Gastroesophageal sphincter (tissue), 4 donors: ENCODE results near the gene TTC33. TPM values are rescaled to one million over a fixed set of nuclear protein-coding genes. Genes with fewer than 3 reads are reported as not detected.
A peak's percentile ranks its signal among the peaks of the same experiment; 100 is the strongest.
"Not testable (repeated sequence)": the region's sequence is repeated elsewhere in the genome, so short reads cannot be mapped to it uniquely, and the experiment has no call there.

Source experiments
- ATAC-seq: fragments of 150-250 bp; one replicate; pipeline ENCODE4 v1.9.1; 2016; ENCODE audit warnings: mild to moderate bottlenecking, moderate library complexity
- H3K27ac ChIP-seq, 4 donors: fragments of 200-600 bp; sonication (generic) in 3 of 4; 1 replicate in 3 of 4; 2 replicates in 1 of 4; pipeline ENCODE4 v1.5.1; 2016 to 2019
- H3K27me3 ChIP-seq: fragments of 200-600 bp; sonication (generic); one replicate; pipeline ENCODE4 v1.5.1; 2019
- H3K36me3 ChIP-seq, 2 donors: fragments of 200-600 bp; sonication (generic); one replicate each; pipeline ENCODE4 v1.5.1; 2019; ENCODE audit warnings: control low read depth in 1 of 2
- H3K4me1 ChIP-seq, 3 donors: fragments of 200-600 bp; sonication (generic); 1 replicate in 2 of 3; 2 replicates in 1 of 3; pipeline ENCODE4 v1.5.1; 2016 to 2019; ENCODE audit warnings: control low read depth in 2 of 3
- H3K4me3 ChIP-seq, 2 donors: fragments of 200-600 bp; sonication (generic); one replicate each; pipeline ENCODE4 v1.5.1; 2019; ENCODE audit warnings: mild to moderate bottlenecking in 1 of 2, moderate library complexity in 1 of 2
- H3K9me3 ChIP-seq, 3 donors: fragments of 200-600 bp; sonication (generic); one replicate each; pipeline ENCODE4 v1.5.1; 2017 to 2019; ENCODE audit warnings: control low read depth in 2 of 3
- EP300 ChIP-seq: sonication (generic); formaldehyde crosslinking; IDR thresholded peaks from one replicate; pipeline ENCODE4 v1.6.1; 2017; ENCODE audit warnings: antibody characterized with exemption, mild to moderate bottlenecking
- POLR2A ChIP-seq, 2 donors: fragments of 450-650 bp; IDR thresholded peaks; one replicate each; pipeline ENCODE4 v1.6.1; 2017; ENCODE audit warnings: antibody characterized with exemption in 2 of 2, mild to moderate bottlenecking in 2 of 2, moderate library complexity in 1 of 2
- POLR2AphosphoS5 ChIP-seq: sonication (generic); formaldehyde crosslinking; IDR thresholded peaks from one replicate; pipeline ENCODE4 v1.6.1; 2017; ENCODE audit warnings: antibody characterized with exemption
- WGBS, 2 donors: methylation state at CpG; one replicate each; pipeline ENCODE4 v1.1.5; 2018; ENCODE audit warnings: low coverage in 1 of 2; 5-methylcytosine and 5-hydroxymethylcytosine counted together
- total RNA-seq, 4 donors: library from RNA; depleted of rRNA; stranded (reverse); fragments of >200 nt; gene quantifications; one replicate each; pipeline ENCODE4 v1.1.0, GENCODE V29; 2016
- TF ChIP-seq, protein P1 (sequence below), 4 experiments: fragments of 200-600 bp in 2 of 4; fragments of 450-650 bp in 2 of 4; sonication (generic) in 1 of 4; IDR thresholded peaks; one replicate each; pipeline ENCODE4 v1.5.1; 2017 to 2019; ENCODE audit warnings: antibody characterized with exemption in 4 of 4, mild to moderate bottlenecking in 2 of 4, moderate library complexity in 2 of 4

Gene TTC33
- total RNA-seq, 4 donors from 2014 or later = 23.2 to 27.7 (median 25.8) TPM

DNA sequence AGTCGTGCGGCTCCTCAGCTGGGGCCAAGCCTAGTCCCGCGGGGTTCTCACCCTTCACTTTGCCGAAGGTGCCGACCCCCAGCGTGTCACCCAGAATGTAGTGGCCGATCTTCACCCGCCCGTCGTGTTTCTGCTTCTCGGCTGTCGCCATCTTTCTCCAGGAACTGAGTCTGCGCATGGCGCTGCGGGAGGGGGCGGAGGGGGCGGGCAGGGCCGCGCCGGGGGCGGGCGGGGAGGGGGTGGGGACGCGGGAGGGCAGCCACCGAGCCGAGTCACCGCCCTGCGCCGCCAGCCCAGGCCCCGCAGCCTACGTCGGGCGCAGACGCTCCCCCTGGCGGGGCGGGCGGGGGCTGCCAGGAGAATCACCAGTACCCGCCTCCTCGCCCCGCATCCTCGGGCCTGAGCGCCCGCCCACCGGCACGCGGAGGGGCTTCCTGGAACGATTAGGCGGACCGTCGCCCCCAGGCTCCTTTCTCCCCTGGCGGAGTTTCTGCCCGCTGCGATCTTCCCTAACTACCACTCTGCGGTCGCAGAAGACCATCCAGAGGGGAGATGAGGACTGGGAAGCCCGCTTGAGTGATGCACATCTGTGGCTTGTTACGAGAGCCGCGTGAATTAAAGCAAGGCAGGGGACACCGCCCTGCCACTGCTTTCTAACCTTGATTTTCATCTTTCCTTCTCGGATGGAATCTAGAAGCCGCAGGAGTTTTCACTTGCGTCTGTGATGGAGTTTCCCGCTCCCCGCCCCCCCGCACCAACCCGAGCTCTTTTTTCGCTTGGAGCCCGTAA lies 42.4 kb upstream of the TTC33 start, which contains the start of gene PRKAA1:
TSS of gene PRKAA1 (minus strand) at position 363 of the 789 bp plus-strand sequence. CDS start at position 178, 185 bp downstream.
- ATAC-seq = peak; percentile 97
- WGBS, 2 donors = 0% methylated on average over 9 to 11 of the region's 70 CpGs
- TF ChIP-seq, protein P1, sequence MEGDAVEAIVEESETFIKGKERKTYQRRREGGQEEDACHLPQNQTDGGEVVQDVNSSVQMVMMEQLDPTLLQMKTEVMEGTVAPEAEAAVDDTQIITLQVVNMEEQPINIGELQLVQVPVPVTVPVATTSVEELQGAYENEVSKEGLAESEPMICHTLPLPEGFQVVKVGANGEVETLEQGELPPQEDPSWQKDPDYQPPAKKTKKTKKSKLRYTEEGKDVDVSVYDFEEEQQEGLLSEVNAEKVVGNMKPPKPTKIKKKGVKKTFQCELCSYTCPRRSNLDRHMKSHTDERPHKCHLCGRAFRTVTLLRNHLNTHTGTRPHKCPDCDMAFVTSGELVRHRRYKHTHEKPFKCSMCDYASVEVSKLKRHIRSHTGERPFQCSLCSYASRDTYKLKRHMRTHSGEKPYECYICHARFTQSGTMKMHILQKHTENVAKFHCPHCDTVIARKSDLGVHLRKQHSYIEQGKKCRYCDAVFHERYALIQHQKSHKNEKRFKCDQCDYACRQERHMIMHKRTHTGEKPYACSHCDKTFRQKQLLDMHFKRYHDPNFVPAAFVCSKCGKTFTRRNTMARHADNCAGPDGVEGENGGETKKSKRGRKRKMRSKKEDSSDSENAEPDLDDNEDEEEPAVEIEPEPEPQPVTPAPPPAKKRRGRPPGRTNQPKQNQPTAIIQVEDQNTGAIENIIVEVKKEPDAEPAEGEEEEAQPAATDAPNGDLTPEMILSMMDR (IDR thresholded peaks at IDR 0.05) = peak; percentile 49 to 82 (median 60)
- TF ChIP-seq EP300 (no peak), POLR2AphosphoS5 (peak; percentile 62), POLR2A (IDR thresholded peaks at IDR 0.05) (peak; percentile 52 to 55)

DNA sequence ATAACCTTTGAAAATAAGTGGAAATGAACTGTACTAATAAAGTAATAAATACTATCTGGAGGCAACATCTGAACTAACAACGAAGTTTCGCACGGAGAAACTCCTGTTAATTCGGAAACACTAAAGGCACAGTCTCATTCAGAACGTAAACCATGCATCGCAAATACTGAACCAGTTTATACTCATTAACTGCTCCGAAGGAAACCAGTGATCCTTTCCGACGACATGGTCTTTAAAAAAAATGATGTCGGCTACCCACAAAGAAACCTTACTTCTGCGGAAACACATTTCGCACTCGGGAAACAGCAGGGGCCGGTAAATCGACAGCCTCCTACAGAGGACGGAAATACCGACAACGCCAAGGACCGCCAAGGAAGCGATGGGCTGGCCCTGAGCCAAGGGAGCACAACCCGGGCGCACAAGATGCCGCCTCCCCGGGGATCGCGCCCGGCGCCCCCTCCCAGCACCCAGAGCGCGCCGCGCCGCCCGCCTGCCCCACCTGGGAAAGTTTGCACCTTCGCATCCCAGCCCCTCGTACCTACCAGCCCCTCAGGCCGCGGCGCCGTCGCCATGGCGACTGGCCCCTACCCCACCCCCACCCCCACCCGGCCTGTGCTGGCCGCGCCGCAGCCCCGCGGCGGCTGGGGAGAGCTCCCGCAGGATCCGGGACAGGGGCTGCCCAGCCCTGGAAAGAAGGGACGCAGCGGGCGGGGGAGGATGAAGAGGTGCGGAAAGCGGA lies 41.7 kb upstream of the TTC33 start:
- Histone ChIP-seq H3K4me1 (peaks cover 0 to 61% (median 6%) of the 10 kb centered on the region in 3 donors), H3K4me3 (peak overlapping the region; percentile 65 to 99), H3K27ac (peak overlapping the region; percentile 57 to 99 (median 95)), H3K9me3 (no peaks in the 10 kb centered on the region), H3K36me3 (no peaks in the 10 kb centered on the region), H3K27me3 (no peaks in the 10 kb centered on the region)
- ATAC-seq = peak; percentile 65
- TF ChIP-seq POLR2AphosphoS5 (no peak), POLR2A (IDR thresholded peaks at IDR 0.05) (no peak), EP300 (no peak)
- TF ChIP-seq, protein P1 (IDR thresholded peaks at IDR 0.05) = no peak
- 0 to 1% methylated on average over 8 to 9 of the region's 56 CpGs for WGBS, 2 donors

More for the DNA sequence above, 42.4 kb upstream of the TTC33 start, which contains the start of gene PRKAA1:
- H3K27ac ChIP-seq = peak within 1 kb of the TSS; percentile 86 to 99 (median 95)
- H3K4me3 ChIP-seq = peak within 1 kb of the TSS; percentile 65 to 99
- no peaks in the 10 kb centered on the region for H3K9me3 ChIP-seq
- no peaks in the 10 kb centered on the region for H3K27me3 ChIP-seq
- H3K36me3 ChIP-seq = no peaks in the 10 kb centered on the region
- H3K4me1 ChIP-seq = peaks cover 0 to 53% (median 6%) of the 10 kb centered on the region in 3 donors

DNA sequence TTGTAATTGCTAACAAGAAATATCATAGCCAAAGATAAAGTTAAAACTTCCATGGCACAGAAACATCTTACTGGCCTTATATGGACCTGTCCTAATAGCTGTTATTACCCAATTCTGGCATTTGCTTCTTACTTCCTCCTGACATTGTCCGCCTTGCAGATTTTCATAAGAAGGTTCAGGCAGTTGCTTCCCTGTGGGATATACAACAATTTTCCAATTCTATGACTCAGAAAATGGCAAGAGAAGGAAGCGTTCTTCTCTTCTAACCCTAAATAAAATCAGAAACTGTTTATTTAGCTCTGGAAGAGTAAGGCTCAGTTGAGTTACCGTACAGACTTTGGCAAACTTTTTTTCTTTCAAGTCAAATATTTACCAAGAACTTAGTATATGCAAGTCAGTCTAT lies 40.7 kb upstream of the TTC33 start:
- H3K36me3 ChIP-seq = no peaks in the 10 kb centered on the region
- peaks cover 3 to 70% (median 6%) of the 10 kb centered on the region in 3 donors for H3K4me1 ChIP-seq
- WGBS, 2 donors = 31 to 33% methylated on average over 3 of the region's 3 CpGs
- H3K9me3 ChIP-seq = no peaks in the 10 kb centered on the region
- no peaks in the 10 kb centered on the region for H3K27me3 ChIP-seq
- peak; percentile 66 for TF ChIP-seq POLR2AphosphoS5
- TF ChIP-seq, protein P1 (IDR thresholded peaks at IDR 0.05) = no peak
- peak overlapping the region; percentile 65 to 99 for H3K4me3 ChIP-seq
- ATAC-seq = peak; percentile 35
- peak overlapping the region in 2 of 4 donors; percentile 94 to 99 for H3K27ac ChIP-seq

DNA sequence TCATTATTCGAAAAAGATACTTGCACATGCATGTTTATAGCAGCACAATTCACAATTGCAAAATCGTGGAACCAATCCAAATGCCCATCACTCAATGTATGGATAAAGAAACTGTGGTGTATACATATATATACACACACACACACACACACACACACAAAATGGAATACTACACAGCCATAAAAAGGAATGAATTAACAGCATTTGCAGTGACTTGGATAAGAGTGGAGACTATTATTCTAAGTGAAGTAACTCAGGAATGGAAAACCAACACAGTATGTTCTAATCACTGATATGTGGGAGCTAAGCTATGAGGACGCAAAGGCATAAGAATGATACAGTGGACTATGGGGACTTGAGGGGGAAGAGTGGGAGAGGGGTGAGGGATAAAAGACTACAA lies 39.1 kb upstream of the TTC33 start:
- H3K9me3 ChIP-seq, H3K27me3 ChIP-seq, ATAC-seq, H3K27ac ChIP-seq, H3K36me3 ChIP-seq, H3K4me3 ChIP-seq: not testable (repeated sequence)
- H3K4me1 ChIP-seq = peaks cover 5 to 82% (median 12%) of the 10 kb centered on the region in 3 donors
- WGBS, 2 donors = 88 to 100% methylated on average over 1 to 2 of the region's 3 CpGs

DNA sequence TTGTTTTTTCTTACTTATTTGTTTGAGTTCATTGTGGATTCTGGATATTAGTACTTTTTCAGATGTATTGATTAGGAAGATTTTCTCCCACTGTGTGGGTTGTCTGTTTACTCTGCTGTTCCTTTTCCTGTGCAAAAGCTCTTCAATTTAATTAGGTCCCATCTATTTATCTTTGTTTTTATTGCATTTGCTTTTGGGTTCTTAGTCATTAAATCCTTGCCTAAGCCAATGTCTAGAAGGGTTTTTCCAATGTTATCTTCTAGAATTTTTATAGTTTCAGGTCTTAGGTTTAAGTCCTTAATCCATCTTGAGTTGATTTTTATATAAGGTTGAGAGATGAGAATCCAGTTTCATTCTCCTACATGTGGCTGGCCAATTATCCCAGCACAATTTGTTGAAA lies 38.6 kb upstream of the TTC33 start:
- not testable (repeated sequence) for H3K9me3 ChIP-seq, H3K36me3 ChIP-seq, H3K27ac ChIP-seq, ATAC-seq, H3K4me3 ChIP-seq, H3K27me3 ChIP-seq
- H3K4me1 ChIP-seq = peaks cover 5 to 81% (median 12%) of the 10 kb centered on the region in 3 donors

DNA sequence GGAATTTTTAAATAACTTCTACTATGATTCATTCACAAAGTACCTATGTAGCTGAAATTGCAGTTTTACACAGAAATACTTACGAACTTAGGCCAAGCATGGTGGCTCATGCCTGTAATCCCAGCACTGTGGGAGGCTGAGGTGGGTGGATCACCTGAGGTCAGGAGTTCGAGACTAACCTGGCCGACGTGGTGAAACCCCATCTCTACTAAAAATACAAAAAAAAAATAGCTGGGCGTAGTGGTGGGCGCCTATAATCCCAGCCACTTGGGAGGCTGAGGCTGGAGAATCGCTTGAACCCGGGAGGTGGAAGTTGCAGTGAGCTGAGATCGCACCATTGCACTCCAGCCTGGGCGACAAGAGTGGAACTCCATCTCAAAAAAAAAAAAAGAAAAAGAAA lies 36.9 kb upstream of the TTC33 start:
- H3K27ac ChIP-seq, ATAC-seq, H3K27me3 ChIP-seq, H3K4me3 ChIP-seq, H3K9me3 ChIP-seq: not testable (repeated sequence)
- peaks cover 5 to 76% (median 12%) of the 10 kb centered on the region in 3 donors for H3K4me1 ChIP-seq
- H3K36me3 ChIP-seq = peaks cover 0 to 10% of the 10 kb centered on the region in 2 donors
- WGBS, 2 donors = 87% methylated on average over 8 of the region's 10 CpGs; no CpG with 5 or more reads in 1 of the 2 donors
